NB4 (cell line): ENCODE results near the gene SLC48A1.
A peak's percentile ranks its signal among the peaks of the same experiment; 100 is the strongest.

Experiments
- DNase-seq: peaks from one replicate; pipeline ENCODE4 v3.0.0; 2010; ENCODE audit warnings: low read depth
- H3K4me3 ChIP-seq: one replicate; pipeline ENCODE4 v1.5.1; 2011; ENCODE audit warnings: mild to moderate bottlenecking, low read depth, low read length, moderate library complexity
- CTCF ChIP-seq: IDR thresholded peaks from one replicate; pipeline ENCODE4 v1.5.1; 2012; ENCODE audit warnings: low read depth, low read length
- MAX ChIP-seq: IDR thresholded peaks from 2 replicates; pipeline ENCODE4 v1.6.1; 2011; ENCODE audit warnings: low read depth, low read length
- MYC ChIP-seq: IDR thresholded peaks from 2 replicates; pipeline ENCODE4 v1.6.1; 2011; ENCODE audit warnings: low read depth, low read length
- POLR2A ChIP-seq: IDR thresholded peaks from 2 replicates; pipeline ENCODE4 v1.6.1; 2011; ENCODE audit warnings: mild to moderate bottlenecking; ENCODE audit not compliant: insufficient read length; ENCODE audit errors: extremely low read depth

SLC48A1 gene

DNA sequence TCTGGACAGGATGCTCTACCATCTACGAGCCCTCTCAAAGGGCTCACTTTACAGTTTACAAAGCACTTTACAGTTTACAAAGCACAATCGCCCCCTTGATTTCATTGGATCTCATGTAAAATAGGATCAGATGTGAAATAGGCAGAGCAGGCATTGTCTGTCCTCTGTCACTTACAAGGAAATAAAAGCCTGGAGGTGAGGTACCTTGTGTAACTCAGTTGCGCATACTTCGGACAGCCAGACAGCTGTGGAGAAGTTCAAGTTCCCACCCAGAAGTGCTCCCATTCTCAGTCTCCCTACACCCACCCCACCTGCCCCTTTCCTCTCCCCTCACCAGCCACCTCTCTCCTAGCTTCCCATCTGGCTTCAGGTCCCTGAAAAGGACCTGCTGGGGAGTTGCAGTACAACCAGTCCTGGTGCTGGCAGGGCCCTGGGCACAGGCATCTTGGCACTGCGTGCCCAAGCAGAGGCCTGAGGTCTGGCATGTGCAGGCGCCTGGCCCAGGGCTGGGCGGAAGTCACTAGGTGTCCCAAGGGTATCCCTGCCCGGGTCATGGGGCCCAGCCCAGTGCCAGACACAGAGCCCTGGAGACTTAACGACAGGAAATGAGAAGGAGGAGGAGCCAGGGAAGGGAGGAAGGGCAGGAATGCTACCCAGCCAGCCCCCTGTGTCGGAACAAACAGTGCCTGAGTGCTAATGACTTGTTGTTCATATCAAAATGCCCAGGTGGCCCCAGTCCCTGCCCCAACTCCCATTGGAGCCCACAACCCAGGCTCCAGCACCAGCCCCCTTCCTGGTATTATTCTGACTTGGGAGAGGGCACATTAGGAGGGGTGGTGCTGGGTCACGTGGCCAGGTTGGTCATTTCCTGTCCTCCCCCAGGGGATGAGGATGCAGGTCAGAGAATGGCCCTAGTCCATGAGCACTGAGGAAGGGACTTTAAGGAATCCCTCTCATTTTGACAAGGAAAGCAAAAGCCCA, 19.7 kb upstream of the SLC48A1 start:
- peak overlapping the region; percentile 50 for H3K4me3 ChIP-seq
- TF ChIP-seq CTCF (no peak), POLR2A (peak; percentile 20), MYC (peak; percentile 84), MAX (peak; percentile 86)
- DNase-seq: peak; percentile 92

GRCh38 chr12:47754126-47754525, 18.9 kb upstream of the SLC48A1 start:
- no peak for DNase-seq
- peak overlapping the region; percentile 50 for H3K4me3 ChIP-seq
- TF ChIP-seq MYC (no peak), CTCF (no peak), MAX (no peak), POLR2A (no peak)

DNA sequence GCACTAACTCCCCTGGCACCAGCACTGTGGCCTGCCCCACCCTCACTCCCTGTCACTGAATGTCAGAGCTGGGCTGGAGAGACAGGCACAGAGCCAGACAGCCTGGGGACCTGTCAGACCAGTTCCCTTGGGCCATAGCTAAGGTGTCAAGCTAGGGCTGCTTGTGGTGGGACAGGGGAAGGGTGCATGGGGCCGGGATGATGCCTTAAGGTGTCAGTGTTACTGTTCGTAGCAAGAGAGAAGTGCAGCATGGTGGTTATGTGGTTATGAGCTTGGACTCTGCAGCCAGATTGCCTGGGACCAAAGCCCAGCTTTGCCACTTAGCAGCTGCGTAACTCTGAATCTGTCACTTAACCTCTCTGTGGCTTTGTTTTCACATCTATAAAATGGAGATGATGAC, 18.2 kb upstream of the SLC48A1 start:
- TF ChIP-seq MAX (no peak; the same call in 1 of the 2 replicates), MYC (0 out of 2 replicates have a peak, but pooled peaks have one; percentile 11)
- peak; percentile 42 for DNase-seq
- H3K4me3 ChIP-seq: no peak overlapping the region

DNA sequence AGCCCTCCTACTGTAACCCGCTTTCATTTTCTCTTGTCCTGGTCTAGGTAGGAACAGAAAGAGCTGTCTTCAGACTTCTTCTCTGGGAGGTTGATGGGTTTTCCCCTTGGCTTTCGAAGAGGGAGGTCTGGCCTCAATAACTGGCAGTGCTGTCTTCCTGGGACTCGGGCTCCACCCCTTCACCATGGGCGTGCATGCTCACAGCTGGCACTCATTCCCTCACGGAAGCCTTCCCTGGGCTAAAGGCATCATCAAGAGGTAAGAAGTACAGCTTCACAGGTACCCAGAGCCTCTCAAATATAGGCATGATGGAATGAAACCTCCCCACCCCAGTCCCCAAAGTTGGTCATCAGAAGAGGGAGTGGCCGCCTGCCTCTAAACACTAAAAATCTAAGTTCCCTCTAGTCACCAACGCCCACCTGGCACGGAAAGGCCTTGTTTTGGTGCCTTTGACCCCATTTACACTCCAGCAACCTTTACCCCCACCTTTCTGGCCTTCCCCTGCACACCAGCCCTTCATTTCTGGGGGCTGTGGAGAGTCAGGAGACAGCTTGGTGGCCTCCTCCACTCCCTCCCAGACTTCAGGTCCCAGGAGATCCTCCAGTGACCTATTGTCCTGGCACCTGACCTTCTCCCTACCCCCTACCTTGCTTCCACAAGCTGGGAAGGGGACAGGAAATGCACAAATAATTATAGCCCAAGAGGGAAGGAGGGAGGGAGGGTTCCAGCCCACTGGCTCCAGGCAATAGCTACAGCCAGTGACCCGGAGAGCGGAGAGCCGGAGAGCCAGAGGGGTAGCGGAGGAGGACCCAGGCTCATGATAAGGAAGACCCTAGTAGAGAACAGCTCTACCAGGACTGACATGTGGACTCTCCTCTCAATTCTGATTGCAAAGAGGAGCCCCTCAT, 17.1 kb upstream of the SLC48A1 start:
- no peak for DNase-seq
- TF ChIP-seq MYC (no peak), MAX (no peak)
- peak overlapping the region; percentile 33 for H3K4me3 ChIP-seq

DNA sequence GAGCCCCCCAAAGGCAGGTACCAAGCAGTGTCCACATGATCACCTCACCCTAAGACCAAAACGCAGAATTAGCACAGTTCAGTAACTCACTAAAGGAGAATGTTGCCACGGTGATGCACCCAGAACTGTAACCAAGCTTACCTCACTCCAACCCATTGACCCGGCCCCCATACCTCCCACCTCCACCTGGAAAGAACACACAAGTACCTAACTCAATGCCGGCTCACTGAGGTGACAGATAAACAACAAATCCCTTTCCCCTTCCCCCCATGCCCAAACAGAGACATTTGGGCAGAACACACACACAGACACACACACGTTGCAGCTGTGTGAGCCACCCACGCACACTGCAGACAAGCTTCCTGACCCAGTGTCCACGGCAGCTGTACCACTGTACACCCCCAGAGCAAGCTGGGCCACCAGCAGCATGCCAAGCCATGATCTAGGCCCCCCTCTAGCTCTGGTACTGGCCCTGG, 15.6 kb upstream of the SLC48A1 start:
- TF ChIP-seq CTCF (no peak), MAX (no peak), POLR2A (no peak), MYC (no peak)
- H3K4me3 ChIP-seq: peak overlapping the region; percentile 71
- no peak for DNase-seq

DNA sequence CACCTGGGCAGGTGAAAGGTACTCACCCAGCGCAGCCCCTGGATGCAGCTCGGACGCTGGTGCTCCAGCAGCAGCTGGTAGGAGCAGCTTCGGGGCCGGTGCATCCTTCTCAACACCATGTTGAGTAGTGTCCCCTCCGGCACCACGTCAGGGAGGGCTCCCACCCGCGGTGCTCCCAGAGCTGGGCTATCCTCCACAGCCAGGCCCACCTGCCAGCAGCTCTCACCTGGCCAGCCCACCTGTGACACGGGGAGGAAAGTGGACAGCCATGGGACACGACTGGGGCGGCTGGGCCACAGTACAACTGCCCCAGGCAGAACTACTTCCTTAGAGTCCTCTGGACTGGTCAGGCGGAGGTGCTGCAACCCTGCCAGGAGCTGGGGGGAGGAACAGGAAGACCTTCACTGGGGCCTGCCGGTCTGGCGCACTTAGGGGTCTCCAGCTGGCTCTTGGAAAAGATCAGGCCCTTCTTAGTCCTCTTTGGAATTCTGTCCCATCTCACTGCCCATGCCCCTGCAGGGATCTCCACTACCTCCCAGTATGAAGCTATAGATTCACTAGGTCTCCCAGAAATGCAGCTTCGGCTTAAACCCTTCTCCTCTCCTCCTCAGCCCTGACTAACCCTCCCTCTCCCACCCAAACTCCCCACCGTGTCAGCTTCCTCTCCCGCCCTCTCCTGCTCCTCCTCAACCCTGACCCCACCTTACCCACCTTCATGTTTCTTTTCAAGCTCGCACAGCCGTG, 15.0 kb upstream of the SLC48A1 start:
- H3K4me3 ChIP-seq: peak overlapping the region; percentile 71
- DNase-seq: peak; percentile 77
- TF ChIP-seq MAX (peak; percentile 35), CTCF (no peak), MYC (peak; percentile 59)
